A549 (cell line): ENCODE results near the gene FBXL15.

Experiments used
- EHMT2 ChIP-seq: fragments of 200-600 bp; sonication (generic); IDR thresholded peaks from 2 replicates; pipeline ENCODE4 v1.6.1; 2016; ENCODE audit warnings: antibody characterized with exemption, low read depth, mild to moderate bottlenecking, moderate library complexity
- GATA3 ChIP-seq: IDR thresholded peaks from 2 replicates; pipeline ENCODE4 v1.6.1; 2012; ENCODE audit warnings: borderline replicate concordance
- HOXB5 ChIP-seq: fragments of 250-450 bp; sonication (Bioruptor Pico); IDR thresholded peaks from 2 replicates; pipeline ENCODE4 v1.5.0; 2020; ENCODE audit warnings: mild to moderate bottlenecking, moderate library complexity
- MAFK ChIP-seq: fragments of 450-650 bp; IDR thresholded peaks from 2 replicates; pipeline ENCODE4 v1.6.1; 2014; ENCODE audit not compliant: partially characterized antibody
- MAX ChIP-seq: IDR thresholded peaks from 2 replicates; pipeline ENCODE4 v1.6.1; 2012
- SMC3 ChIP-seq: fragments of >200 bp; sonication (Bioruptor Twin); formaldehyde crosslinking; IDR thresholded peaks from 3 replicates; pipeline ENCODE4 v1.6.1; 2018; ENCODE audit warnings: inconsistent platforms

DNA sequence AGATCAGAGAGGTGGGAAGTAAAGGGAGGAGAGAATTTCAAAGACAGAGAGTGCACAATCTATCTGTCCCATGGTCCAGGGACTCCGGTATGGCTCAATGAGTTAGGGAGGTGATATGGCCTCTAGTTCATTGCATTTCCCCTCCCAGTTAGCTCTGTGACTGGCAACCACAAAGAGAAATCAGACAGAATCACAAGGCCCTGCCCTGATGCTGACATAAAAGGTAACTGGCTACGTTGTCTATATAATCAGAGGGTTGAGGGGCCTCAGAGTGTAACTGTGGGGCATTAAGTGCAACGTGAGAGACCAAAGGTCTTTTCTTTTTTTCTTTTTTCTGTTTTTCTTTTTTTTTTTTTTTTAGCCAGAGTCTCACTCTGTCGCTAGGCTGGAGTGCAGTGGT is 38.0 kb downstream of the FBXL15 start:
- TF ChIP-seq MAX (no peak), EHMT2 (no peak), SMC3 (no peak), MAFK (no peak), GATA3 (no peak), HOXB5 (CRISPR knock-in tag) (no peak)
